Measurements from ENCODE around the gene CADM4. TPM values are rescaled to one million over a fixed set of nuclear protein-coding genes. Genes with fewer than 3 reads are reported as not detected.
A peak's percentile ranks its signal among the peaks of the same experiment; 100 is the strongest.

CADM4 gene
- total and polyA plus RNA-seq, 2 donors (not counting 1 experiment from before 2014, with no cell fraction given): 0.21 to 0.42 TPM

GRCh38 chr19:43675906-43676305 lies 36.3 kb upstream of the CADM4 start:
- no peak overlapping the region for H3K9ac ChIP-seq (ENCODE audit: low read length)
- H3K4me2 ChIP-seq (replicated peaks; ENCODE audit: low read depth, low read length, poor library complexity, severe bottlenecking): no peak overlapping the region
- POLR2A ChIA-PET: no interaction called here
- TF ChIP-seq CTCF (IDR thresholded peaks at IDR 0.05) (no peak), EZH2 (IDR thresholded peaks at IDR 0.05; ENCODE audit: borderline replicate concordance, insufficient read depth, low read depth, low read length, poor library complexity, severe bottlenecking) (no peak)
- no peak overlapping the region for H3K27ac ChIP-seq (ENCODE audit: low read length in 2 of 2)
- H3K79me2 ChIP-seq (ENCODE audit: control insufficient read depth, insufficient read depth, low read length): no peaks in the 10 kb centered on the region
- no peak overlapping the region for H3K4me3 ChIP-seq (ENCODE audit: control extremely low read depth in 1 of 5, extremely low read depth in 1 of 5, insufficient read depth in 1 of 5, low read depth in 2 of 5, low read length in 4 of 5)
- H3K4me1 Mint-ChIP-seq: peaks cover 3% of the 10 kb centered on the region
- intact Hi-C loops (cut with micrococcal nuclease): no loop called here
- no peak for ATAC-seq (ENCODE audit: low read depth)
- H4K20me1 ChIP-seq (ENCODE audit: control insufficient read depth, insufficient read depth, low read length, poor library complexity, severe bottlenecking): no peaks in the 10 kb centered on the region
- H3K27ac Mint-ChIP-seq: no peak overlapping the region
- WGBS (ENCODE audit: insufficient coverage): 93% methylated on average over 10 of the region's 11 CpGs
- no peak for DNase-seq
- CTCF ChIA-PET: no interaction called here
- H3K4me1 ChIP-seq (ENCODE audit: control insufficient read depth in 2 of 2, insufficient read depth in 2 of 2, low read length in 2 of 2): no peaks in the 10 kb centered on the region
- peaks cover 3% of the 10 kb centered on the region for H3K27me3 Mint-ChIP-seq
- H3K4me3 Mint-ChIP-seq: no peak overlapping the region
- H3K27me3 ChIP-seq (replicated peaks in 1 of 4; ENCODE audit: control extremely low read depth in 1 of 4, control insufficient read depth in 3 of 4, insufficient read depth in 4 of 4, low read length in 3 of 4): no peaks in the 10 kb centered on the region
- H2AFZ ChIP-seq (ENCODE audit: insufficient read depth, low read depth, low read length, poor library complexity, severe bottlenecking): peak overlapping the region; percentile 51
- no peaks in the 10 kb centered on the region for H3K9me3 ChIP-seq (ENCODE audit: control extremely low read depth in 1 of 3, control insufficient read depth in 2 of 3, insufficient read depth in 1 of 3, low read length in 2 of 3)
- H3K9me3 Mint-ChIP-seq (ENCODE audit: insufficient read depth): no peaks in the 10 kb centered on the region
- H3K36me3 ChIP-seq (replicated peaks in 1 of 2; ENCODE audit: control extremely low read depth in 1 of 2, control insufficient read depth in 1 of 2, extremely low read depth in 1 of 2, insufficient read depth in 2 of 2, low read length in 1 of 2): no peaks in the 10 kb centered on the region

DNA sequence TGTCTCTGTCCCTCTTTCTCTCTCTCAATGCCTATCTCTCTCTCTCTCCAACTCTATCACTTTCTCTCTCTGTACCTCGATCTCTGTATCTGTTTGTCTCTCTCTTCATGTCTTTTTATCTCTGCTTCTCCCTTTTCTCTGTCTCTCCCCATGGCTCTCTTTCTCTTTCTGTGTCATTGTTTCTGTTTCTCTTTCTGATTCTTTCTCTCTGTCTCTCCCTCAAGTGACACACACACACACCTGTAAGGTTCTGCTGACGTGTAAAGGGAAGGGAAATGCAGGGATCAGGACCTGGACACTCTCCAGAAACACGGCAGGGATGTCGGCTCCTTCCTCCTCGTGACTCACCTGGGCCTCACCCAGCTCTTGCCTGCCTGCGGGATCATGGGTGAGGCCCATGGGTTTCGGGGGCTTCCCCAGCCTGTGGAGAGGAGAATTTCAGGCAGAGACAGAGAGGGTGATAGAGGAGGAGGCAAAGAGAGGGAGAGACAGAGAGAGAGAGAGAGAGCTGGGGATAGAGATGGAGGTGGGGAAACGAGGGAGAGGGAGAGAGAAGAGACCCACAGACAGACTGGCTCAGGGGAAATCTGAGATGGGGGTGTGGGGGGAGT lies 35.7 kb upstream of the CADM4 start:
- Histone ChIP-seq H3K4me2 (replicated peaks; ENCODE audit: low read depth, low read length, poor library complexity, severe bottlenecking) (no peak overlapping the region), H2AFZ (ENCODE audit: insufficient read depth, low read depth, low read length, poor library complexity, severe bottlenecking) (peak overlapping the region; percentile 51), H3K27ac (ENCODE audit: low read length in 2 of 2) (no peak overlapping the region), H3K36me3 (replicated peaks in 1 of 2; ENCODE audit: control extremely low read depth in 1 of 2, control insufficient read depth in 1 of 2, extremely low read depth in 1 of 2, insufficient read depth in 2 of 2, low read length in 1 of 2) (no peaks in the 10 kb centered on the region), H3K9ac (ENCODE audit: low read length) (no peak overlapping the region), H3K27me3 (replicated peaks in 1 of 4; ENCODE audit: control extremely low read depth in 1 of 4, control insufficient read depth in 3 of 4, insufficient read depth in 4 of 4, low read length in 3 of 4) (no peaks in the 10 kb centered on the region), H3K9me3 (ENCODE audit: control extremely low read depth in 1 of 3, control insufficient read depth in 2 of 3, insufficient read depth in 1 of 3, low read length in 2 of 3) (peaks cover 0 to 2% (median 0%) of the 10 kb centered on the region in 3 donors), H3K4me3 (ENCODE audit: control extremely low read depth in 1 of 5, extremely low read depth in 1 of 5, insufficient read depth in 1 of 5, low read depth in 2 of 5, low read length in 4 of 5) (no peak overlapping the region), H4K20me1 (ENCODE audit: control insufficient read depth, insufficient read depth, low read length, poor library complexity, severe bottlenecking) (no peaks in the 10 kb centered on the region), H3K4me1 (ENCODE audit: control insufficient read depth in 2 of 2, insufficient read depth in 2 of 2, low read length in 2 of 2) (peaks cover under 1 to 1% of the 10 kb centered on the region in 2 donors), H3K79me2 (ENCODE audit: control insufficient read depth, insufficient read depth, low read length) (no peaks in the 10 kb centered on the region)
- no peak for ATAC-seq (ENCODE audit: low read depth)
- Mint-ChIP-seq H3K27me3 (peaks cover 3% of the 10 kb centered on the region), H3K4me1 (peaks cover 4% of the 10 kb centered on the region), H3K9me3 (ENCODE audit: insufficient read depth) (no peaks in the 10 kb centered on the region), H3K27ac (no peak overlapping the region), H3K4me3 (no peak overlapping the region)
- TF ChIP-seq CTCF (IDR thresholded peaks at IDR 0.05): no peak
- TF ChIP-seq EZH2 (IDR thresholded peaks at IDR 0.05; ENCODE audit: borderline replicate concordance, insufficient read depth, low read depth, low read length, poor library complexity, severe bottlenecking): no peak
- ChIA-PET POLR2A (no interaction called here), CTCF (no interaction called here)
- 59% methylated on average over 4 of the region's 8 CpGs for WGBS (ENCODE audit: insufficient coverage)
- no peak for DNase-seq
- intact Hi-C loops (cut with micrococcal nuclease): no loop called here
